ENCODE results near the gene RBM44.
A peak's percentile ranks its signal among the peaks of the same experiment; 100 is the strongest.
"Not testable (repeated sequence)": the region's sequence is repeated elsewhere in the genome, so short reads cannot be mapped to it uniquely, and the experiment has no call there.

The RBM44 gene

GRCh38 chr2:237798236-237799059, at the start of gene RBM44:
TSS of gene RBM44 (plus strand) at chr2:237798779. CDS start at chr2:237813610, 14,831 bp downstream.
- no peak for FAIRE-seq

GRCh38 chr2:237749002-237749401, 49.6 kb upstream of the RBM44 start:
- no peak for FAIRE-seq

- FAIRE-seq, result no peak
These were observed 48.6 kb upstream of the RBM44 start for GRCh38 chr2:237749961-237750360.

- FAIRE-seq, result not testable (repeated sequence)
These were observed 48.1 kb upstream of the RBM44 start for GRCh38 chr2:237750441-237750840.

- no peak for FAIRE-seq
These were observed 45.8 kb upstream of the RBM44 start for GRCh38 chr2:237752761-237753165.

GRCh38 chr2:237754182-237754581, 44.4 kb upstream of the RBM44 start:
- FAIRE-seq, result peak; percentile 36

GRCh38 chr2:237754626-237755248, 43.8 kb upstream of the RBM44 start:
- no peak for FAIRE-seq

GRCh38 chr2:237757616-237758015, 41.0 kb upstream of the RBM44 start:
- FAIRE-seq, result no peak

GRCh38 chr2:237758185-237758584, 40.4 kb upstream of the RBM44 start:
- no peak for FAIRE-seq

GRCh38 chr2:237759176-237759575, 39.4 kb upstream of the RBM44 start:
- FAIRE-seq, result no peak

GRCh38 chr2:237760506-237761502, 37.8 kb upstream of the RBM44 start:
- no peak for FAIRE-seq

- FAIRE-seq, result not testable (repeated sequence)
These were observed 36.0 kb upstream of the RBM44 start for GRCh38 chr2:237762291-237763182.

- no peak for FAIRE-seq
These were observed 34.8 kb upstream of the RBM44 start for GRCh38 chr2:237763812-237764211.

GRCh38 chr2:237765122-237765521, 33.5 kb upstream of the RBM44 start:
- not testable (repeated sequence) for FAIRE-seq

GRCh38 chr2:237765875-237766274, 32.7 kb upstream of the RBM44 start:
- no peak for FAIRE-seq

GRCh38 chr2:237766340-237766739, 32.2 kb upstream of the RBM44 start:
- FAIRE-seq, result no peak

GRCh38 chr2:237772513-237772912, 26.1 kb upstream of the RBM44 start:
- FAIRE-seq, result no peak

- no peak for FAIRE-seq
These were observed 24.8 kb upstream of the RBM44 start for GRCh38 chr2:237773826-237774225.

GRCh38 chr2:237774811-237775553, 23.6 kb upstream of the RBM44 start:
- FAIRE-seq, result no peak

- no peak for FAIRE-seq
These were observed 19.1 kb upstream of the RBM44 start for GRCh38 chr2:237779521-237779920.

GRCh38 chr2:237782181-237782580, 16.4 kb upstream of the RBM44 start:
- FAIRE-seq, result no peak

All from islet of Langerhans (tissue), 1 donor.